H1 (cell line): ENCODE measurements around the gene QDPR. TPM values are rescaled to one million over a fixed set of nuclear protein-coding genes. Genes with fewer than 3 reads are reported as not detected.

ENCODE experiments used
- BRCA1 ChIP-seq: IDR thresholded peaks from 2 replicates; pipeline ENCODE4 v1.6.1; 2012; ENCODE audit warnings: low read depth, low read length, improper control_type of control experiment
- CBX8 ChIP-seq: fragments of 300-800, 300-1000 bp; sonication (generic); IDR thresholded peaks from 2 replicates; pipeline ENCODE4 v1.7.1; 2016; ENCODE audit warnings: low read depth, low read length, borderline replicate concordance
- HDAC6 ChIP-seq: IDR thresholded peaks from one replicate; pipeline ENCODE4 v1.7.1; 2012; ENCODE audit warnings: low read depth, mild to moderate bottlenecking, inconsistent platforms, low read length, moderate library complexity
- KDM1A ChIP-seq: fragments of 200-600, 300-600 bp; sonication (generic); IDR thresholded peaks from 2 replicates; pipeline ENCODE4 v1.7.1; 2016; ENCODE audit warnings: mild to moderate bottlenecking, low read length, borderline replicate concordance
- polyA plus RNA-seq, 7 experiments: library from polyadenylated mRNA; depleted of rRNA in 3 of 7; stranded (reverse) in 5 of 7; unstranded in 2 of 7; fragments of >200 nt in 5 of 7; fragments of 200-250 nt in 2 of 7; gene quantifications; 1 replicate in 5 of 7; 2 replicates in 1 of 7; 4 replicates in 1 of 7; pipeline versions ENCODE4 v1.2.1 to v1.2.3, GENCODE V29; 2011 to 2013; ENCODE audit warnings: missing spikeins in 2 of 7, mixed read lengths in 2 of 7
- total RNA-seq: library from RNA; stranded (reverse); fragmentation: NEBNext Ultra II Directional; extraction: Animal tissue kit (Norgen Biotek cat#: 25700); gene quantifications from 2 replicates; pipeline ENCODE4 v1.2.1, GENCODE V29; 2021
- TF ChIP-seq, protein P1 (sequence below): fragments of 300-600 bp; sonication (generic); IDR thresholded peaks from 2 replicates; pipeline ENCODE4 v1.7.1; 2012; ENCODE audit warnings: low read length, moderate library complexity, mild to moderate bottlenecking, inconsistent platforms; ENCODE audit not compliant: insufficient replicate concordance

The QDPR gene
- total and polyA plus RNA-seq, 2 of the 8 experiments (the other 6 are each of a cell fraction or from before 2014, with no cell fraction given) = 33.6 to 35.9 TPM

DNA sequence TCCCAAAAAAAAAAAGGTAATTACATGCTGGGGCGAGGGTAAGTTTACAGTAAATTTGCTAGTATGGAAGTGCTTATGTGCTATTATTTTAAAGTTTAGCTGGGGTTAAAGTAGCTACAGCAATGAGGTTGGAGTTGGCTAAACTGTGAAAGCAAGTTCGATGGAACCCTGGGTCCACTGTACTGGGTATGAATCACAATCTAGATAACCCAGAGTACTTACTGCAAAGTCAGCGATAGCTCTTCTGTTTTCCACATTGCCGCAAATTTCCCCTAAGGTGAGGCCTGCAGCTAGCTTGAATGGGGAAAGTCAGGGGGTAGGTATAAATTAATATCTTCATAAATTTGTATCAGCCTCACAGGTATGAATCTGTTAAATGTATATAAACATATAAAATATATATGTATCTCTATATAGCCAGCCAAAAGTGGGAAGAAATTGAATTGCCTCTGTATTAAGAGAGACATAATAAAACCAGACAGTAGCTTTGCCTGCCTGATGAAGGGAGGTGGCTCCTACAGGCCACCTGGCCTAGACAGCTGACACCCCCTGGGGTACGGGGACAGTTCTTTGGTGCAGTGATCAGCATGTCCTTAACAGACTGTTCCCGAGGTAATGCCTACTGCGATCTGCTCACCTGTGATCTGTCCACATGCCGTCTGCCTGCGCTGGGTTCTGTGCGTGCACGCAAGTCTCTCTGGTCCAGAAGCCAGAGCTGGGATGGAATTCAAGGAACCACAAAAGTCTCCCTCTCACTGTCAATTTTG, 33.7 kb upstream of the QDPR start (continued):
- TF ChIP-seq HDAC6 (no peak), KDM1A (no peak), CBX8 (no peak), BRCA1 (no peak)
- TF ChIP-seq, protein P1, sequence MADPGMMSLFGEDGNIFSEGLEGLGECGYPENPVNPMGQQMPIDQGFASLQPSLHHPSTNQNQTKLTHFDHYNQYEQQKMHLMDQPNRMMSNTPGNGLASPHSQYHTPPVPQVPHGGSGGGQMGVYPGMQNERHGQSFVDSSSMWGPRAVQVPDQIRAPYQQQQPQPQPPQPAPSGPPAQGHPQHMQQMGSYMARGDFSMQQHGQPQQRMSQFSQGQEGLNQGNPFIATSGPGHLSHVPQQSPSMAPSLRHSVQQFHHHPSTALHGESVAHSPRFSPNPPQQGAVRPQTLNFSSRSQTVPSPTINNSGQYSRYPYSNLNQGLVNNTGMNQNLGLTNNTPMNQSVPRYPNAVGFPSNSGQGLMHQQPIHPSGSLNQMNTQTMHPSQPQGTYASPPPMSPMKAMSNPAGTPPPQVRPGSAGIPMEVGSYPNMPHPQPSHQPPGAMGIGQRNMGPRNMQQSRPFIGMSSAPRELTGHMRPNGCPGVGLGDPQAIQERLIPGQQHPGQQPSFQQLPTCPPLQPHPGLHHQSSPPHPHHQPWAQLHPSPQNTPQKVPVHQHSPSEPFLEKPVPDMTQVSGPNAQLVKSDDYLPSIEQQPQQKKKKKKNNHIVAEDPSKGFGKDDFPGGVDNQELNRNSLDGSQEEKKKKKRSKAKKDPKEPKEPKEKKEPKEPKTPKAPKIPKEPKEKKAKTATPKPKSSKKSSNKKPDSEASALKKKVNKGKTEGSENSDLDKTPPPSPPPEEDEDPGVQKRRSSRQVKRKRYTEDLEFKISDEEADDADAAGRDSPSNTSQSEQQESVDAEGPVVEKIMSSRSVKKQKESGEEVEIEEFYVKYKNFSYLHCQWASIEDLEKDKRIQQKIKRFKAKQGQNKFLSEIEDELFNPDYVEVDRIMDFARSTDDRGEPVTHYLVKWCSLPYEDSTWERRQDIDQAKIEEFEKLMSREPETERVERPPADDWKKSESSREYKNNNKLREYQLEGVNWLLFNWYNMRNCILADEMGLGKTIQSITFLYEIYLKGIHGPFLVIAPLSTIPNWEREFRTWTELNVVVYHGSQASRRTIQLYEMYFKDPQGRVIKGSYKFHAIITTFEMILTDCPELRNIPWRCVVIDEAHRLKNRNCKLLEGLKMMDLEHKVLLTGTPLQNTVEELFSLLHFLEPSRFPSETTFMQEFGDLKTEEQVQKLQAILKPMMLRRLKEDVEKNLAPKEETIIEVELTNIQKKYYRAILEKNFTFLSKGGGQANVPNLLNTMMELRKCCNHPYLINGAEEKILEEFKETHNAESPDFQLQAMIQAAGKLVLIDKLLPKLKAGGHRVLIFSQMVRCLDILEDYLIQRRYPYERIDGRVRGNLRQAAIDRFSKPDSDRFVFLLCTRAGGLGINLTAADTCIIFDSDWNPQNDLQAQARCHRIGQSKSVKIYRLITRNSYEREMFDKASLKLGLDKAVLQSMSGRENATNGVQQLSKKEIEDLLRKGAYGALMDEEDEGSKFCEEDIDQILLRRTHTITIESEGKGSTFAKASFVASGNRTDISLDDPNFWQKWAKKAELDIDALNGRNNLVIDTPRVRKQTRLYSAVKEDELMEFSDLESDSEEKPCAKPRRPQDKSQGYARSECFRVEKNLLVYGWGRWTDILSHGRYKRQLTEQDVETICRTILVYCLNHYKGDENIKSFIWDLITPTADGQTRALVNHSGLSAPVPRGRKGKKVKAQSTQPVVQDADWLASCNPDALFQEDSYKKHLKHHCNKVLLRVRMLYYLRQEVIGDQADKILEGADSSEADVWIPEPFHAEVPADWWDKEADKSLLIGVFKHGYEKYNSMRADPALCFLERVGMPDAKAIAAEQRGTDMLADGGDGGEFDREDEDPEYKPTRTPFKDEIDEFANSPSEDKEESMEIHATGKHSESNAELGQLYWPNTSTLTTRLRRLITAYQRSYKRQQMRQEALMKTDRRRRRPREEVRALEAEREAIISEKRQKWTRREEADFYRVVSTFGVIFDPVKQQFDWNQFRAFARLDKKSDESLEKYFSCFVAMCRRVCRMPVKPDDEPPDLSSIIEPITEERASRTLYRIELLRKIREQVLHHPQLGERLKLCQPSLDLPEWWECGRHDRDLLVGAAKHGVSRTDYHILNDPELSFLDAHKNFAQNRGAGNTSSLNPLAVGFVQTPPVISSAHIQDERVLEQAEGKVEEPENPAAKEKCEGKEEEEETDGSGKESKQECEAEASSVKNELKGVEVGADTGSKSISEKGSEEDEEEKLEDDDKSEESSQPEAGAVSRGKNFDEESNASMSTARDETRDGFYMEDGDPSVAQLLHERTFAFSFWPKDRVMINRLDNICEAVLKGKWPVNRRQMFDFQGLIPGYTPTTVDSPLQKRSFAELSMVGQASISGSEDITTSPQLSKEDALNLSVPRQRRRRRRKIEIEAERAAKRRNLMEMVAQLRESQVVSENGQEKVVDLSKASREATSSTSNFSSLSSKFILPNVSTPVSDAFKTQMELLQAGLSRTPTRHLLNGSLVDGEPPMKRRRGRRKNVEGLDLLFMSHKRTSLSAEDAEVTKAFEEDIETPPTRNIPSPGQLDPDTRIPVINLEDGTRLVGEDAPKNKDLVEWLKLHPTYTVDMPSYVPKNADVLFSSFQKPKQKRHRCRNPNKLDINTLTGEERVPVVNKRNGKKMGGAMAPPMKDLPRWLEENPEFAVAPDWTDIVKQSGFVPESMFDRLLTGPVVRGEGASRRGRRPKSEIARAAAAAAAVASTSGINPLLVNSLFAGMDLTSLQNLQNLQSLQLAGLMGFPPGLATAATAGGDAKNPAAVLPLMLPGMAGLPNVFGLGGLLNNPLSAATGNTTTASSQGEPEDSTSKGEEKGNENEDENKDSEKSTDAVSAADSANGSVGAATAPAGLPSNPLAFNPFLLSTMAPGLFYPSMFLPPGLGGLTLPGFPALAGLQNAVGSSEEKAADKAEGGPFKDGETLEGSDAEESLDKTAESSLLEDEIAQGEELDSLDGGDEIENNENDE = no peak
